ENCODE results near the gene NEMP2.

DNA sequence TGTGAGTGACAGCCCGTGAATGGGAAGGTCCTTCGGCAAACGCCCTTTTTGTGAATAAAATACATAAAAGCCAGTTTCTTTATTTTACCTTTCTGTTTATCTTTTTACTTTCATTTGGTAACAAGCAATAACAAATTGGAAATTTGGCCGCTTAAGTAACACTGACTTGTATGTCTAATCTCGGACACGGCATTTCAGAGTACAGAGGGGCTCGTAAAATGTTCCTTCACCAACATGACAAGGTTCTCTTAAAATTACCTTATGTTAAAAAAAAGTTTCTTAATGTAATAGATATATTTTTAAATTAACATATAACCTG lies 558 bp upstream of the NEMP2 start:
- no peak for TF ChIP-seq TCF4 (CRISPR knock-in tag; IDR thresholded peaks at IDR 0.05; ENCODE audit: borderline replicate concordance)
- TF ChIP-seq ZNF70 (CRISPR knock-in tag; IDR thresholded peaks at IDR 0.05), result no peak
- TF ChIP-seq, protein P1, sequence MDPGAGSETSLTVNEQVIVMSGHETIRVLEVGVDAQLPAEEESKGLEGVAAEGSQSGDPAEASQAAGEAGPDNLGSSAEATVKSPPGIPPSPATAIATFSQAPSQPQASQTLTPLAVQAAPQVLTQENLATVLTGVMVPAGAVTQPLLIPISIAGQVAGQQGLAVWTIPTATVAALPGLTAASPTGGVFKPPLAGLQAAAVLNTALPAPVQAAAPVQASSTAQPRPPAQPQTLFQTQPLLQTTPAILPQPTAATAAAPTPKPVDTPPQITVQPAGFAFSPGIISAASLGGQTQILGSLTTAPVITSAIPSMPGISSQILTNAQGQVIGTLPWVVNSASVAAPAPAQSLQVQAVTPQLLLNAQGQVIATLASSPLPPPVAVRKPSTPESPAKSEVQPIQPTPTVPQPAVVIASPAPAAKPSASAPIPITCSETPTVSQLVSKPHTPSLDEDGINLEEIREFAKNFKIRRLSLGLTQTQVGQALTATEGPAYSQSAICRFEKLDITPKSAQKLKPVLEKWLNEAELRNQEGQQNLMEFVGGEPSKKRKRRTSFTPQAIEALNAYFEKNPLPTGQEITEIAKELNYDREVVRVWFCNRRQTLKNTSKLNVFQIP (CRISPR knock-in tag; IDR thresholded peaks at IDR 0.05; ENCODE audit: borderline replicate concordance, low read depth), result no peak
- TF ChIP-seq BACH2 (CRISPR knock-in tag; IDR thresholded peaks at IDR 0.05; ENCODE audit: borderline replicate concordance), result no peak
- TF ChIP-seq, protein P2, sequence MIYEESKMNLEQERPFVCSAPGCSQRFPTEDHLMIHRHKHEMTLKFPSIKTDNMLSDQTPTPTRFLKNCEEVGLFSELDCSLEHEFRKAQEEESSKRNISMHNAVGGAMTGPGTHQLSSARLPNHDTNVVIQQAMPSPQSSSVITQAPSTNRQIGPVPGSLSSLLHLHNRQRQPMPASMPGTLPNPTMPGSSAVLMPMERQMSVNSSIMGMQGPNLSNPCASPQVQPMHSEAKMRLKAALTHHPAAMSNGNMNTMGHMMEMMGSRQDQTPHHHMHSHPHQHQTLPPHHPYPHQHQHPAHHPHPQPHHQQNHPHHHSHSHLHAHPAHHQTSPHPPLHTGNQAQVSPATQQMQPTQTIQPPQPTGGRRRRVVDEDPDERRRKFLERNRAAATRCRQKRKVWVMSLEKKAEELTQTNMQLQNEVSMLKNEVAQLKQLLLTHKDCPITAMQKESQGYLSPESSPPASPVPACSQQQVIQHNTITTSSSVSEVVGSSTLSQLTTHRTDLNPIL (CRISPR knock-in tag; IDR thresholded peaks at IDR 0.05; ENCODE audit: low read depth), result no peak
- TF ChIP-seq ARNTL (CRISPR knock-in tag; IDR thresholded peaks at IDR 0.05; ENCODE audit: borderline replicate concordance, low read depth), result no peak
- no peak for TF ChIP-seq SNAI2 (CRISPR knock-in tag; IDR thresholded peaks at IDR 0.05)
- no peak for TF ChIP-seq ISL1 (CRISPR knock-in tag; IDR thresholded peaks at IDR 0.05)
- no peak for TF ChIP-seq TOX (CRISPR knock-in tag; IDR thresholded peaks at IDR 0.05; ENCODE audit: borderline replicate concordance)
